Mucosa of descending colon (tissue), 3 donors: ENCODE measurements around the gene ERBB4. TPM values are rescaled to one million over a fixed set of nuclear protein-coding genes. Genes with fewer than 3 reads are reported as not detected.

Experiments
- ATAC-seq: fragments of 200-7000 bp; cut with Tn5 transposase; one replicate; pipeline ENCODE4 v1.9.1; 2020; ENCODE audit warnings: mild to moderate bottlenecking, moderate library complexity
- DNase-seq, 3 donors: peaks; one replicate each; pipeline ENCODE4 v3.0.0-alpha.2; 2020
- H3K36me3 ChIP-seq: fragments of 200-600 bp; one replicate; pipeline ENCODE4 v1.8.0; 2021; ENCODE audit warnings: low read depth, mild to moderate bottlenecking
- H3K4me1 ChIP-seq: fragments of 200-600 bp; one replicate; pipeline ENCODE4 v1.8.0; 2021; ENCODE audit warnings: low read depth, mild to moderate bottlenecking
- H3K4me3 ChIP-seq: fragments of 200-600 bp; one replicate; pipeline ENCODE4 v1.8.0; 2021; ENCODE audit warnings: mild to moderate bottlenecking
- H3K9me3 ChIP-seq: fragments of 200-600 bp; one replicate; pipeline ENCODE4 v1.8.0; 2021; ENCODE audit warnings: mild to moderate bottlenecking
- intact Hi-C, 2 donors: fragments of 100-400 bp; cut with DNase I in 1 of 2; cut with micrococcal nuclease in 1 of 2; formaldehyde crosslinking; loops; one replicate each; pipeline versions ENCODE4 v1.11.0 to v1.11.1; 2022; cut with DNase I, micrococcal nuclease
- total RNA-seq, 3 donors: library from RNA; stranded (reverse); fragmentation: NEBNext Ultra II Directional in 2 of 3; extraction: Animal tissue kit (Norgen Biotek cat#: 25700) in 2 of 3; gene quantifications; one replicate each; pipeline versions ENCODE4 v1.2.1 to v1.2.4, GENCODE V29; 2021 to 2023
- TF ChIP-seq, protein P1 (sequence below): fragments of 200-600 bp; IDR thresholded peaks from one replicate; pipeline ENCODE4 v1.8.0; 2022; ENCODE audit warnings: antibody characterized with exemption, mild to moderate bottlenecking
- donor health status: DM: no; HTN: no; CAD: no; lungs with moderate emphysema.
- donor health status: DM: no; HTN: no; CAD: no.
- donor health status: DM: no; HTN: yes; CAD: no.

ERBB4 gene
- total RNA-seq, 3 donors from 2014 or later: 0.05 to 0.25 TPM; not detected in 1

GRCh38 chr2:211833582-211834279 is 704.9 kb downstream of the ERBB4 start:
- intact Hi-C loops: no loop called here
- DNase-seq: no peak
- TF ChIP-seq, protein P1, sequence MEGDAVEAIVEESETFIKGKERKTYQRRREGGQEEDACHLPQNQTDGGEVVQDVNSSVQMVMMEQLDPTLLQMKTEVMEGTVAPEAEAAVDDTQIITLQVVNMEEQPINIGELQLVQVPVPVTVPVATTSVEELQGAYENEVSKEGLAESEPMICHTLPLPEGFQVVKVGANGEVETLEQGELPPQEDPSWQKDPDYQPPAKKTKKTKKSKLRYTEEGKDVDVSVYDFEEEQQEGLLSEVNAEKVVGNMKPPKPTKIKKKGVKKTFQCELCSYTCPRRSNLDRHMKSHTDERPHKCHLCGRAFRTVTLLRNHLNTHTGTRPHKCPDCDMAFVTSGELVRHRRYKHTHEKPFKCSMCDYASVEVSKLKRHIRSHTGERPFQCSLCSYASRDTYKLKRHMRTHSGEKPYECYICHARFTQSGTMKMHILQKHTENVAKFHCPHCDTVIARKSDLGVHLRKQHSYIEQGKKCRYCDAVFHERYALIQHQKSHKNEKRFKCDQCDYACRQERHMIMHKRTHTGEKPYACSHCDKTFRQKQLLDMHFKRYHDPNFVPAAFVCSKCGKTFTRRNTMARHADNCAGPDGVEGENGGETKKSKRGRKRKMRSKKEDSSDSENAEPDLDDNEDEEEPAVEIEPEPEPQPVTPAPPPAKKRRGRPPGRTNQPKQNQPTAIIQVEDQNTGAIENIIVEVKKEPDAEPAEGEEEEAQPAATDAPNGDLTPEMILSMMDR: no peak

DNA sequence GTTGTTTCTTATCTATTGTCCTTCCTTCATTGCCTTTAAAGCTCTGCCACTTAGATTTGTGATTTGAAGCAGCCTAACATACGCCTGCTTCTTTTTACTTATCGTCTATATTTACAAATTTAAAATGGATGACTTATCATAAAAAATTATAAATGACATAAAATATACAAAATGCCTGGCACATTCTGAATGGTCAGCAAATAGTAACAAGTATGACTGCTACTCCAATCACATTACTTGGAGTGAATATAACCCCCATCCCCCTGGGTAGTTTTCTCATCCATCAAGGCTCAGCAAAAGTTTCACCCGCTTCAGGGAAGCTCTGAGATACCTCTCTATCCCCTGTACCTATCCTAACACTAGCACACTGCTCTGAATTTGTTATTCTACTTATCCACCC is 708.9 kb downstream of the ERBB4 start:
- Histone ChIP-seq H3K4me3 (no peak overlapping the region), H3K9me3 (no peaks in the 10 kb centered on the region), H3K4me1 (no peaks in the 10 kb centered on the region), H3K36me3 (no peaks in the 10 kb centered on the region)
- no peak for ATAC-seq
- intact Hi-C loops: no loop called here
- TF ChIP-seq, protein P1: no peak
- no peak for DNase-seq

More at GRCh38 chr2:211833582-211834279, 704.9 kb downstream of the ERBB4 start:
- Histone ChIP-seq H3K4me3 (no peak overlapping the region), H3K9me3 (no peaks in the 10 kb centered on the region), H3K36me3 (no peaks in the 10 kb centered on the region), H3K4me1 (no peaks in the 10 kb centered on the region)
- no peak for ATAC-seq

- no peaks in the 10 kb centered on the region for H3K4me1 ChIP-seq
- no peak overlapping the region for H3K4me3 ChIP-seq
- no peaks in the 10 kb centered on the region for H3K36me3 ChIP-seq
- DNase-seq (no peak), ATAC-seq (no peak)
- no peaks in the 10 kb centered on the region for H3K9me3 ChIP-seq
- intact Hi-C loops: no loop called here
- TF ChIP-seq, protein P1: no peak
These were observed 714.6 kb downstream of the ERBB4 start for GRCh38 chr2:211823886-211824479.

DNA sequence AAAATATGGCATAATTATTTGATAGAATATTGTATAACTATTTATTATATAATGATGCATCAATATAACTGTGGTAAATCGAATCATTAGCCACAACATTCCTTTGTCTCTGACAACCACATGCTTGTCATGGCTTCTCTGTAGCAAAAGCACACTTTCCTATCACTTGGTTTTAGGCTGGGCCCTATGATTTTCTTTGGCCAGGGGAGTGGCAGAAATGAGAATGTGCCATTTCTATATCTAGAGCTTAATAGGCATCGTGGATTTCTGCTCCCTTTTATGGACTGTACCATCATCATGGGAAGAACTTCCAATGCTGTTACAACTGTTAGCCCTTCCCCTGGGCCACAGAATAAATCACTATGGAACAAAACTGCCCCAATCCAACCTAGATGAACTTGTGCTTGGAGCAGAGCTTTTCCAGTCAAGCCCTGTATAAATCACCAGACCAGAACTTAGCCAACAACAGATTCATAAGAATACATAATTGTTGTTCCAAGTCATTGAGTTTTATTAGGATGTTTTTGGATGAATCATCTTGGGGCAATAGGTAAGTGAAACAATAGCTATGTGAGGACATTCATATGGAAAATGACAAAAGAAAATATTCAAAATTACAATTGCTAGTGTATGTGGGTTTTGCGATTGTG is 715.8 kb downstream of the ERBB4 start:
- ATAC-seq (no peak), DNase-seq (no peak)
- no peaks in the 10 kb centered on the region for H3K4me1 ChIP-seq

GRCh38 chr2:211816754-211817153 is 721.8 kb downstream of the ERBB4 start:
- no peaks in the 10 kb centered on the region for H3K9me3 ChIP-seq
- ATAC-seq: no peak
- TF ChIP-seq, protein P1: no peak
- H3K4me3 ChIP-seq: no peak overlapping the region
- intact Hi-C loops: no loop called here
- DNase-seq: no peak
- no peaks in the 10 kb centered on the region for H3K4me1 ChIP-seq
- H3K36me3 ChIP-seq: no peaks in the 10 kb centered on the region

More for the DNA sequence above, 715.8 kb downstream of the ERBB4 start:
- Histone ChIP-seq H3K9me3 (no peaks in the 10 kb centered on the region), H3K36me3 (no peaks in the 10 kb centered on the region), H3K4me3 (no peak overlapping the region)
- TF ChIP-seq, protein P1: no peak
- intact Hi-C loops: no loop called here
